Measurements from ENCODE around the gene CTDSP2. TPM values are rescaled to one million over a fixed set of nuclear protein-coding genes. Genes with fewer than 3 reads are reported as not detected.

CTDSP2 gene
- total and polyA plus RNA-seq, 12 donors: 31.2 to 138 (median 82.7) TPM

DNA sequence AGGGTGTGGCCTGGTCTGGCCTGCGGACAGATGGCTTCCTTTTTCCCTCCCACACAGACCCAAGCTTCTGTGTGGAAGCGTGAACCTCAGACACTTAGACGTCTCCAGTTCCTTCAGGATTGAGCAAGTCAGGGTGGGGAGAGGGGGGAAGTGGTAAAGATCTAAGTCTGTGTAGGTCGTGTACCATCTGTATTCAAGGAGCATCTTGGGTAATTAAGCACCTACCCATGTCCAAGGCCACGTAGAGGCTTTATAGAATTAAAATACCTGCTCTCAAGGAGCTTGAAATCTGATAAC, 29.7 kb downstream of the CTDSP2 start:
- Histone ChIP-seq H3K4me1 (peaks cover 15 to 61% (median 53%) of the 10 kb centered on the region in 9 donors), H3K27me3 (no peaks in the 10 kb centered on the region), H3K9me3 (no peaks in the 10 kb centered on the region), H3K4me3 (no peak overlapping the region), H3K36me3 (peaks cover 0 to 72% (median 13%) of the 10 kb centered on the region in 9 donors), H3K27ac (peak overlapping the region; percentile 42 to 86 (median 72))
- intact Hi-C loops (cut with DNase I): loop anchor here in 1 of 10 donors (1.0 kb wide), 1 partner anchor 27 kb away; no protein-coding TSS in a partner anchor
- WGBS, 2 donors: 36 to 48% methylated on average over 5 of the region's 5 CpGs
- peak; percentile 62 to 90 (median 78) for ATAC-seq
- TF ChIP-seq, protein P1, sequence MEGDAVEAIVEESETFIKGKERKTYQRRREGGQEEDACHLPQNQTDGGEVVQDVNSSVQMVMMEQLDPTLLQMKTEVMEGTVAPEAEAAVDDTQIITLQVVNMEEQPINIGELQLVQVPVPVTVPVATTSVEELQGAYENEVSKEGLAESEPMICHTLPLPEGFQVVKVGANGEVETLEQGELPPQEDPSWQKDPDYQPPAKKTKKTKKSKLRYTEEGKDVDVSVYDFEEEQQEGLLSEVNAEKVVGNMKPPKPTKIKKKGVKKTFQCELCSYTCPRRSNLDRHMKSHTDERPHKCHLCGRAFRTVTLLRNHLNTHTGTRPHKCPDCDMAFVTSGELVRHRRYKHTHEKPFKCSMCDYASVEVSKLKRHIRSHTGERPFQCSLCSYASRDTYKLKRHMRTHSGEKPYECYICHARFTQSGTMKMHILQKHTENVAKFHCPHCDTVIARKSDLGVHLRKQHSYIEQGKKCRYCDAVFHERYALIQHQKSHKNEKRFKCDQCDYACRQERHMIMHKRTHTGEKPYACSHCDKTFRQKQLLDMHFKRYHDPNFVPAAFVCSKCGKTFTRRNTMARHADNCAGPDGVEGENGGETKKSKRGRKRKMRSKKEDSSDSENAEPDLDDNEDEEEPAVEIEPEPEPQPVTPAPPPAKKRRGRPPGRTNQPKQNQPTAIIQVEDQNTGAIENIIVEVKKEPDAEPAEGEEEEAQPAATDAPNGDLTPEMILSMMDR (IDR thresholded peaks at IDR 0.05): no peak
- DNase-seq: peak; percentile 40 to 65

DNA sequence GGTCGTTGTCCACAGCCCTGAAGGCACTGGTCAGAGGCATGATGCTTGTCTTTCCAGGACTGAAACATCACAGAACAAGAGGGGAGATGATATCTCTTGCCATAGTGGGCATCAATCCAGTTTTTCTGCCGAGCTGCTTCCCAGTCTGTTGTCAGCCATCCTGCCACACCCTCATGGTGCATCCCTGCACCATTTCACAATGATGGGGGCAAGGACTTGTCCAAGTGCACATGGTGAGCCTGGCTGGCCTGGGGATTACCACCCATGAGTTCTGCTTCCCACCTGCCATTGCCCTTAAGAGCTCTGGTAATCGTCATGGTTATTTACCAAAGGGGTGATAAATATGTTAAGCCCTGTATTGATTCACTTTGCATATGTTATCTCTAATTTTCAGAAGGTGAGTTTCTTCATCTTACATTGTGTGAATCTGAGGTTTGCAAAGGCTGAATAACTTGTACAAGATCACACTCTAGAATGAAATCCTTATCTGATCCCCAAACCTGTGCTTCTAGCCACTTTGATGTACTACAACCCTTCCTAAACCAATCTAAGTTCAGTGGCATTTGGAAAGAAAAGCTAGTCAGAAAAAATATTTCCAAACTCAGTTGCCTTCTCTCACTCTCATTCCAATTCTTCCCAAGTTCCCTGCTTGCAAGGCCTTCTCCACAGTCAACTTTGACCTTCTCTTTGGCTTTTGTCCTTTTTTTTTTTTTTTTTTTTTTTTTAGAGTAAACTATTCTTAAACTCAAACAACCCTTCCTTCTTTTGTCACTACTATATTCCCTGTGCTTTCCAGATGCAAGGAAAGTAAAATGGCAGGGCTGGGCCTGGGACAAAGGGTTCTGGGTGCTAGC, 30.3 kb downstream of the CTDSP2 start:
- ATAC-seq: no peak
- Histone ChIP-seq H3K4me1 (peaks cover 15 to 56% (median 51%) of the 10 kb centered on the region in 9 donors), H3K4me3 (no peak overlapping the region), H3K9me3 (no peaks in the 10 kb centered on the region), H3K36me3 (peaks cover 0 to 72% (median 7%) of the 10 kb centered on the region in 9 donors), H3K27me3 (no peaks in the 10 kb centered on the region), H3K27ac (peak overlapping the region in 9 of 10 donors; percentile 49 to 86 (median 73))
- DNase-seq: no peak
- intact Hi-C loops (cut with DNase I): loop anchor here in 1 of 10 donors (1.0 kb wide), 1 partner anchor 28 kb away; no protein-coding TSS in a partner anchor
- 43 to 47% methylated on average over 3 of the region's 3 CpGs for WGBS, 2 donors
- TF ChIP-seq, protein P1 (IDR thresholded peaks at IDR 0.05): no peak

DNA sequence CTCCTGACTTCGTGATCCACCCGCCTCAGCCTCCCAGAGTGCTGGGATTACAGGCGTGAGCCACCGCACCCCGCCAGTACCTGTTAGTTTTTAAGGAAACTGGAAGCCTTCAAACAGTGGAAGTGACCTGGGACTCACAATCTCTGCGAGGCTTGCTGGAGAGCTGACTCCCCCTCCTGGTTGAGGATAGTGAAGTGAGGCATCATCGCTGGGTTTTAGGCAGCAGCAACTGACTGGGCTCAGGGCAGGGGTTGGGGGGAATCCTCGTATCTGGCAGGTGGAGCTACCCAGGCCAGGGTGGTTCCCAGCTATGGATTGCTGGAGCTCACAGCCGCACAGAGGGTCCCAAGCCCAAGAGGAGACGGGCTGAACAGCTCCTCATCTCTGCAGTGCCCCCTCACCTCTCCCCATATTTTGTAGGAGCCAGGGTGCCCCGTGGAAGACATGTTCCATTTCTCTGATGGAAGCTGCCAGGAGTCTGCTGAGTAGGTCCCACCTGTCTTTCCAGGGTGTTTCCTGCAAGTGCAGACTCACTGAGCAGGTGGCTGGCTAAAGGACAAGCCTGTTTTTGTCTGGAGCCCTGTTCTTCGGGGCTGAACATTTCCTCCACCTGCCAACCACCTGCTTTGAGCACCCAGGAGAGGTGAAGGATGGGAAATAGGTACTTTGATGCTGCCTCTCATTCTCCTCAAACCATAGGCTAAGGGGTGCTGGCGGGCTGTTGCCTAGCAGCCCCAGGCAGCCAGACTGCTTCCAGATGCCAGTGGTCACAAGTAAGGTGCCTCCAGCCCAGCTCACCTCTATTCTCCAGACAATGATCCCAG, 31.1 kb downstream of the CTDSP2 start:
- TF ChIP-seq, protein P1 (IDR thresholded peaks at IDR 0.05): no peak
- 86 to 87% methylated on average over 13 of the region's 13 CpGs for WGBS, 2 donors
- Histone ChIP-seq H3K4me1 (peaks cover 15 to 56% (median 51%) of the 10 kb centered on the region in 9 donors), H3K36me3 (peaks cover 0 to 72% (median 10%) of the 10 kb centered on the region in 9 donors), H3K27me3 (no peaks in the 10 kb centered on the region), H3K27ac (peak overlapping the region in 7 of 10 donors; percentile 49 to 86 (median 73)), H3K4me3 (no peak overlapping the region), H3K9me3 (no peaks in the 10 kb centered on the region)
- intact Hi-C loops (cut with DNase I): no loop called here
- ATAC-seq (no peak), DNase-seq (no peak)

All from heart right ventricle (tissue), 16 donors.